Astrocyte (in vitro differentiated cells and primary cell): ENCODE data around the gene CNTNAP4.

Source experiments
- EZH2 ChIP-seq: IDR thresholded peaks from 2 replicates; pipeline ENCODE4 v1.6.1; 2012; ENCODE audit warnings: mild to moderate bottlenecking, low read length, inconsistent platforms; ENCODE audit not compliant: insufficient read depth
- TF ChIP-seq, protein P1 (sequence below): IDR thresholded peaks from 2 replicates; pipeline ENCODE4 v1.5.1; 2011; ENCODE audit warnings: low read depth, mild to moderate bottlenecking, inconsistent platforms, low read length, moderate library complexity; ENCODE audit not compliant: insufficient read depth

DNA sequence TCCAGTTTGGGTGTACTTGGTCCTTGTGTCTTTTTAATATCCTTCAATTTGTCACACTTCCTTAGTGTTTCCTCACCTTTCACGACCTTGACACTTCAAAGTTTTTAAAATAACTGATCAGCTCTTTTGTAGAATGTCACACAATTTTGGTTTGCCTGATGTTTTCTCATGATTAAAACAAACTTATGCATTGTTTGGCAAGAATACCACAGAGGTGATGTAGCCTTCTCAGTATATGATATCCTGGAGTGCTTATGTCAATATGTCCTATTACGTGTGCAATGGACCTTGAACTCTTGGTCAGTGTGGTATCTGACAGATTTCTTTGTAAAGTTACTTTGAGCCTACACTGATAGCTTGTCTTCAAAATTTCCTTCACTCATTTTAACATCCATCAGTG lies 297.4 kb downstream of the CNTNAP4 start:
- TF ChIP-seq, protein P1, sequence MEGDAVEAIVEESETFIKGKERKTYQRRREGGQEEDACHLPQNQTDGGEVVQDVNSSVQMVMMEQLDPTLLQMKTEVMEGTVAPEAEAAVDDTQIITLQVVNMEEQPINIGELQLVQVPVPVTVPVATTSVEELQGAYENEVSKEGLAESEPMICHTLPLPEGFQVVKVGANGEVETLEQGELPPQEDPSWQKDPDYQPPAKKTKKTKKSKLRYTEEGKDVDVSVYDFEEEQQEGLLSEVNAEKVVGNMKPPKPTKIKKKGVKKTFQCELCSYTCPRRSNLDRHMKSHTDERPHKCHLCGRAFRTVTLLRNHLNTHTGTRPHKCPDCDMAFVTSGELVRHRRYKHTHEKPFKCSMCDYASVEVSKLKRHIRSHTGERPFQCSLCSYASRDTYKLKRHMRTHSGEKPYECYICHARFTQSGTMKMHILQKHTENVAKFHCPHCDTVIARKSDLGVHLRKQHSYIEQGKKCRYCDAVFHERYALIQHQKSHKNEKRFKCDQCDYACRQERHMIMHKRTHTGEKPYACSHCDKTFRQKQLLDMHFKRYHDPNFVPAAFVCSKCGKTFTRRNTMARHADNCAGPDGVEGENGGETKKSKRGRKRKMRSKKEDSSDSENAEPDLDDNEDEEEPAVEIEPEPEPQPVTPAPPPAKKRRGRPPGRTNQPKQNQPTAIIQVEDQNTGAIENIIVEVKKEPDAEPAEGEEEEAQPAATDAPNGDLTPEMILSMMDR: no peak
- TF ChIP-seq EZH2: no peak
